B cell (primary cell): Measurements from ENCODE around the gene ARHGAP19. TPM values are rescaled to one million over a fixed set of nuclear protein-coding genes. Genes with fewer than 3 reads are reported as not detected.

Experiments
- ATAC-seq: fragments of 200-7000 bp; cut with Tn5 transposase; one replicate; pipeline ENCODE4 v1.10.0; 2021; ENCODE audit warnings: low read depth, mild to moderate bottlenecking, moderate number of reproducible peaks, moderate library complexity
- CTCF ChIA-PET: fragments of 350-600 bp; sonication (Branson Sonifier 250); formaldehyde crosslinking; loops from one replicate; lab custom pipeline; 2021; ENCODE audit warnings: antibody characterized with exemption, inconsistent platforms; lab: Charles Lee
- POLR2A ChIA-PET: fragments of 350-600 bp; sonication (Branson Sonifier 250); formaldehyde crosslinking; loops from one replicate; lab custom pipeline; 2021; ENCODE audit warnings: antibody characterized with exemption; lab: Charles Lee
- DNase-seq: peaks from one replicate; pipeline ENCODE4 v3.0.0; 2013
- H2AFZ ChIP-seq: 2 replicates; pipeline ENCODE4 v1.6.1; 2012; ENCODE audit warnings: mild to moderate bottlenecking, low read depth, low read length; ENCODE audit not compliant: insufficient read depth, poor library complexity, severe bottlenecking
- H3K27ac ChIP-seq, 2 donors: 1 replicate in 1 of 2; 2 replicates in 1 of 2; pipeline ENCODE4 v1.5.1; 2012 to 2013; ENCODE audit warnings: low read length in 2 of 2, mild to moderate bottlenecking in 2 of 2, moderate library complexity in 1 of 2
- H3K27me3 ChIP-seq, 4 experiments: fragments of 200-600 bp in 1 of 4; sonication (generic) in 1 of 4; replicated peaks in 1 of 4; 1 replicate in 2 of 4; 2 replicates in 2 of 4; pipeline versions ENCODE4 v1.6.1 to v1.7.0; 2013 to 2016; ENCODE audit warnings: low read length in 3 of 4, mild to moderate bottlenecking in 2 of 4, mixed read lengths in 1 of 4, moderate library complexity in 1 of 4; ENCODE audit not compliant: insufficient read depth in 4 of 4, control insufficient read depth in 3 of 4; ENCODE audit errors: control extremely low read depth in 1 of 4
- H3K36me3 ChIP-seq, 2 experiments: replicated peaks in 1 of 2; 1 replicate in 1 of 2; 2 replicates in 1 of 2; pipeline versions ENCODE4 v1.6.1 to v1.7.1; 2013; ENCODE audit warnings: low read length in 1 of 2; ENCODE audit not compliant: insufficient read depth in 2 of 2, control insufficient read depth in 1 of 2; ENCODE audit errors: control extremely low read depth in 1 of 2, extremely low read depth in 1 of 2
- H3K4me1 ChIP-seq, 2 donors: fragments of 200-600 bp in 1 of 2; sonication (generic) in 1 of 2; 1 replicate in 1 of 2; 2 replicates in 1 of 2; pipeline versions ENCODE4 v1.5.1 to v1.6.1; 2013 to 2017; ENCODE audit warnings: low read length in 2 of 2; ENCODE audit not compliant: control insufficient read depth in 2 of 2, insufficient read depth in 2 of 2
- H3K4me2 ChIP-seq: replicated peaks from 2 replicates; pipeline ENCODE3; 2012; ENCODE audit warnings: mild to moderate bottlenecking, low read depth, low read length; ENCODE audit not compliant: poor library complexity, severe bottlenecking
- H3K4me3 ChIP-seq, 5 experiments: fragments of 200-600 bp in 1 of 5; sonication (generic) in 1 of 5; 1 replicate in 3 of 5; 2 replicates in 2 of 5; pipeline versions ENCODE4 v1.5.1 to v1.7.0; 2011 to 2016; ENCODE audit warnings: low read length in 4 of 5, mild to moderate bottlenecking in 4 of 5, low read depth in 2 of 5, control low read depth in 1 of 5, moderate library complexity in 1 of 5; ENCODE audit not compliant: insufficient read depth in 1 of 5; ENCODE audit errors: control extremely low read depth in 1 of 5, extremely low read depth in 1 of 5
- H3K79me2 ChIP-seq: fragments of 200-600 bp; sonication (generic); one replicate; pipeline ENCODE4 v1.6.0; 2016; ENCODE audit warnings: low read length; ENCODE audit not compliant: control insufficient read depth, insufficient read depth
- H3K9ac ChIP-seq: fragments of 200-600 bp; sonication (generic); 2 replicates; pipeline ENCODE4 v1.6.1; 2017; ENCODE audit warnings: mild to moderate bottlenecking, low read length, moderate library complexity
- H3K9me3 ChIP-seq, 3 donors: one replicate each; pipeline versions ENCODE4 v1.6.1 to v1.7.1; 2013; ENCODE audit warnings: low read length in 2 of 3; ENCODE audit not compliant: control insufficient read depth in 2 of 3, insufficient read depth in 1 of 3; ENCODE audit errors: control extremely low read depth in 1 of 3
- H4K20me1 ChIP-seq: 2 replicates; pipeline ENCODE4 v1.6.0; 2012; ENCODE audit warnings: mild to moderate bottlenecking, low read length; ENCODE audit not compliant: insufficient read depth, control insufficient read depth, poor library complexity, severe bottlenecking
- H3K27ac Mint-ChIP-seq: one replicate; pipeline ENCODE4 v1.8.0; 2021; ENCODE audit warnings: mixed read lengths
- H3K27me3 Mint-ChIP-seq: one replicate; pipeline ENCODE4 v1.8.0; 2021; ENCODE audit warnings: mixed read lengths
- H3K4me1 Mint-ChIP-seq: one replicate; pipeline ENCODE4 v1.8.0; 2021; ENCODE audit warnings: mixed read lengths
- H3K4me3 Mint-ChIP-seq: one replicate; pipeline ENCODE4 v1.8.0; 2021; ENCODE audit warnings: mixed read lengths
- H3K9me3 Mint-ChIP-seq: one replicate; pipeline ENCODE4 v1.8.0; 2022; ENCODE audit warnings: mixed read lengths; ENCODE audit not compliant: insufficient read depth
- EZH2 ChIP-seq: IDR thresholded peaks from 2 replicates; pipeline ENCODE4 v1.6.1; 2012; ENCODE audit warnings: borderline replicate concordance, low read depth, mild to moderate bottlenecking, moderate library complexity, low read length; ENCODE audit not compliant: insufficient read depth, poor library complexity, severe bottlenecking
- WGBS: methylation state at CpG from one replicate; pipeline ENCODE4 v1.1.5; 2013; ENCODE audit warnings: missing lambda C conversion rate; ENCODE audit not compliant: insufficient coverage; 5-methylcytosine and 5-hydroxymethylcytosine counted together
- intact Hi-C: fragments of 100-400 bp; cut with micrococcal nuclease; formaldehyde crosslinking; loops from one replicate; pipeline ENCODE4 v1.10.0; 2022
- polyA plus RNA-seq: library from polyadenylated mRNA; depleted of rRNA; stranded (reverse); fragments of >200 nt; gene quantifications from 2 replicates; pipeline ENCODE4 v1.2.3, GENCODE V29; 2012
- total RNA-seq, 2 donors: library from RNA; stranded (reverse); fragments of 120-200 nt in 1 of 2; gene quantifications; 1 replicate in 1 of 2; 2 replicates in 1 of 2; pipeline versions ENCODE4 v1.2.3 to v1.2.4, GENCODE V29; 2013 to 2022
- TF ChIP-seq, protein P1 (sequence below): fragments of 200-600 bp; IDR thresholded peaks from one replicate; pipeline ENCODE4 v1.8.0; 2022; ENCODE audit warnings: antibody characterized with exemption, mild to moderate bottlenecking

The ARHGAP19 gene
- total and polyA plus RNA-seq, 2 donors (not counting 1 experiment from before 2014, with no cell fraction given), result 6.4 to 22.5 TPM

DNA sequence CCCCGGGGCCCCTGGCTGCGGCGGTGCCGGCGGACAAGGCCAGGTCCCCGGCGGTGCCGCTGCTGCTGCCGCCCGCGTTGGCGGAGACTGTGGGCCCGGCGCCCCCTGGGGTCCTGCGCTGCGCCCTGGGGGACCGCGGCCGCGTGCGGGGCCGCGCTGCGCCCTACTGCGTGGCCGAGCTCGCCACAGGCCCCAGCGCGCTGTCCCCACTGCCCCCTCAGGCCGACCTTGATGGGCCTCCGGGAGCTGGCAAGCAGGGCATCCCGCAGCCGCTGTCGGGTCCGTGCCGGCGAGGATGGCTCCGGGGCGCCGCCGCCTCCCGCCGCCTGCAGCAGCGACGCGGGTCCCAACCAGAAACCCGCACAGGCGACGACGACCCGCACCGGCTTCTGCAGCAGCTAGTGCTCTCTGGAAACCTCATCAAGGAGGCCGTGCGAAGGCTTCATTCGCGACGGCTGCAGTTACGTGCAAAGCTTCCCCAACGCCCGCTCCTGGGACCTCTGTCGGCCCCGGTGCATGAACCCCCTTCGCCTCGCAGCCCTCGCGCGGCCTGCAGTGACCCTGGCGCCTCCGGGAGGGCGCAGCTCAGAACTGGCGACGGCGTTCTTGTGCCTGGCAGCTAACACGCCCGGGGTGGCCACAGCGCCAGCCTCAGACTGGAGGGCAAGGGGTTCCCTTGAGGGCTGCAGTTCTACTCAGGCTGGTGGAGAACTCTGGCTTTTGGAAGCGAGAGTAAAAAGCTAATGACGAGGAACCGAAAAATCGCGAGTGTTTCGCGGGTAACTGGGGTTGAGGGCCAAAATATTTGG lies 27.4 kb upstream of the ARHGAP19 start:
- Histone ChIP-seq H3K27ac (peak overlapping the region; percentile 36 to 58), H3K4me2 (peak overlapping the region; percentile 89), H3K79me2 (peaks cover 29% of the 10 kb centered on the region), H3K27me3 (no peaks in the 10 kb centered on the region), H3K9me3 (no peaks in the 10 kb centered on the region), H3K4me1 (peaks cover 18 to 28% of the 10 kb centered on the region in 2 donors), H3K4me3 (peak overlapping the region; percentile 50 to 86 (median 79)), H2AFZ (peak overlapping the region; percentile 87), H3K36me3 (no peaks in the 10 kb centered on the region), H3K9ac (peak overlapping the region; percentile 97), H4K20me1 (peaks cover 19% of the 10 kb centered on the region)
- under 1% methylated on average over 83 of the region's 83 CpGs for WGBS
- DNase-seq (peak; percentile 85), ATAC-seq (peak; percentile 60)
- TF ChIP-seq, protein P1, sequence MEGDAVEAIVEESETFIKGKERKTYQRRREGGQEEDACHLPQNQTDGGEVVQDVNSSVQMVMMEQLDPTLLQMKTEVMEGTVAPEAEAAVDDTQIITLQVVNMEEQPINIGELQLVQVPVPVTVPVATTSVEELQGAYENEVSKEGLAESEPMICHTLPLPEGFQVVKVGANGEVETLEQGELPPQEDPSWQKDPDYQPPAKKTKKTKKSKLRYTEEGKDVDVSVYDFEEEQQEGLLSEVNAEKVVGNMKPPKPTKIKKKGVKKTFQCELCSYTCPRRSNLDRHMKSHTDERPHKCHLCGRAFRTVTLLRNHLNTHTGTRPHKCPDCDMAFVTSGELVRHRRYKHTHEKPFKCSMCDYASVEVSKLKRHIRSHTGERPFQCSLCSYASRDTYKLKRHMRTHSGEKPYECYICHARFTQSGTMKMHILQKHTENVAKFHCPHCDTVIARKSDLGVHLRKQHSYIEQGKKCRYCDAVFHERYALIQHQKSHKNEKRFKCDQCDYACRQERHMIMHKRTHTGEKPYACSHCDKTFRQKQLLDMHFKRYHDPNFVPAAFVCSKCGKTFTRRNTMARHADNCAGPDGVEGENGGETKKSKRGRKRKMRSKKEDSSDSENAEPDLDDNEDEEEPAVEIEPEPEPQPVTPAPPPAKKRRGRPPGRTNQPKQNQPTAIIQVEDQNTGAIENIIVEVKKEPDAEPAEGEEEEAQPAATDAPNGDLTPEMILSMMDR, result no peak
- no peak for TF ChIP-seq EZH2
- intact Hi-C loops, result loop anchor here (1.0 to 2.0 kb wide), 3 partner anchors 13 to 41 kb away; partner anchors contain the start of gene ARHGAP19
- peak overlapping the region; percentile 95 for H3K4me3 Mint-ChIP-seq
- no peaks in the 10 kb centered on the region for H3K27me3 Mint-ChIP-seq
- H3K27ac Mint-ChIP-seq, result peak overlapping the region; percentile 96
- POLR2A ChIA-PET, result interaction anchor here (0.6 to 2.6 kb wide), 3 partner anchors 13 to 81 kb away, joined by 3 to 32 read pairs (median 12); partner anchors contain the start of genes FRAT2 and RRP12
- H3K4me1 Mint-ChIP-seq, result peaks cover 33% of the 10 kb centered on the region
- CTCF ChIA-PET, result interaction anchor here (1.1 to 2.6 kb wide), 11 partner anchors 9 to 84 kb away, joined by 3 to 31 read pairs (median 5); partner anchors contain the start of genes FRAT2 and RRP12
- H3K9me3 Mint-ChIP-seq, result no peaks in the 10 kb centered on the region
